IMR-90 (cell line): ENCODE measurements around the gene OPA3.

Experiments
- CEBPB ChIP-seq: IDR thresholded peaks from 2 replicates; pipeline ENCODE4 v1.6.1; 2012; ENCODE audit warnings: low read depth, low read length, improper control_type of control experiment
- CTCF ChIP-seq: conservative IDR thresholded peaks from 2 replicates; pipeline ENCODE4 v1.5.1; 2012; ENCODE audit warnings: mild to moderate bottlenecking, low read depth, low read length, improper control_type of control experiment
- ELK1 ChIP-seq: fragments of 150-350 bp; IDR thresholded peaks from 2 replicates; pipeline ENCODE4 v1.6.1; 2016; ENCODE audit warnings: low read depth, mild to moderate bottlenecking, low read length, moderate library complexity, borderline replicate concordance
- POLR2A ChIP-seq: IDR thresholded peaks from 2 replicates; pipeline ENCODE4 v1.6.1; 2012; ENCODE audit warnings: mild to moderate bottlenecking, low read depth, low read length
- USF2 ChIP-seq: fragments of 150-350 bp; IDR thresholded peaks from 2 replicates; pipeline ENCODE4 v1.6.1; 2017; ENCODE audit warnings: mild to moderate bottlenecking, antibody characterized with exemption, low read length, low read depth

GRCh38 chr19:45608948-45609347 is 24.3 kb upstream of the OPA3 start:
- TF ChIP-seq CTCF (no peak), POLR2A (no peak), CEBPB (no peak), ELK1 (no peak), USF2 (no peak)
